Panc1 (cell line): ENCODE measurements around the gene GRIN2A. TPM values are rescaled to one million over a fixed set of nuclear protein-coding genes. Genes with fewer than 3 reads are reported as not detected.

Source experiments
- ATAC-seq: fragments of 200-7000 bp; cut with Tn5 transposase; 2 replicates; pipeline ENCODE4 v1.9.1; 2020; ENCODE audit warnings: mild to moderate bottlenecking, moderate library complexity
- BruUV-seq: library from RNA; stranded (reverse); fragments of 400-500 nt; replicated peaks from 2 replicates; lab custom pipeline; 2021; lab: Mats Ljungman, UMichigan
- CTCF ChIA-PET: fragments of 300-600 bp; sonication (Branson Sonifier 250); formaldehyde crosslinking; loops from one replicate; lab custom pipeline; 2022; ENCODE audit warnings: antibody characterized with exemption; lab: Charles Lee
- POLR2A ChIA-PET: fragments of 300-600 bp; sonication (Branson Sonifier 250); formaldehyde crosslinking; loops from one replicate; lab custom pipeline; 2022; ENCODE audit warnings: antibody characterized with exemption; lab: Charles Lee
- DNase-seq: peaks from one replicate; pipeline ENCODE4 v3.0.0-alpha.2; 2010; ENCODE audit warnings: low read depth, low spot score
- H3K27ac ChIP-seq: 2 replicates; pipeline ENCODE4 v1.5.1; 2011; ENCODE audit warnings: mild to moderate bottlenecking, low read length, inconsistent platforms
- H3K27me3 ChIP-seq: fragments of 200-500 bp; sonication (Bioruptor generic); 2 replicates; pipeline ENCODE4 v1.6.0; 2014; ENCODE audit warnings: low read length, inconsistent platforms; ENCODE audit not compliant: control insufficient read depth, insufficient read depth
- H3K36me3 ChIP-seq: fragments of 200-500 bp; sonication (Bioruptor generic); 2 replicates; pipeline ENCODE4 v1.5.1; 2014; ENCODE audit warnings: inconsistent platforms, mild to moderate bottlenecking, low read length, moderate library complexity; ENCODE audit not compliant: control insufficient read depth, insufficient read depth
- H3K4me1 ChIP-seq: 2 replicates; pipeline ENCODE4 v1.5.1; 2011; ENCODE audit warnings: inconsistent platforms, mild to moderate bottlenecking, low read length, moderate library complexity; ENCODE audit not compliant: control insufficient read depth, insufficient read depth
- H3K4me3 ChIP-seq, 2 experiments: 2 replicates each; pipeline ENCODE4 v1.5.1; 2011 to 2012; ENCODE audit warnings: low read depth in 2 of 2, low read length in 2 of 2, mild to moderate bottlenecking in 2 of 2, inconsistent platforms in 1 of 2, moderate library complexity in 1 of 2
- H3K9me3 ChIP-seq: fragments of 200-500 bp; sonication (Bioruptor generic); 2 replicates; pipeline ENCODE4 v1.5.1; 2014; ENCODE audit warnings: low read depth, mild to moderate bottlenecking, inconsistent platforms, low read length, moderate library complexity; ENCODE audit not compliant: control insufficient read depth, insufficient read depth
- CTCF ChIP-seq: fragments of 450-650 bp; IDR thresholded peaks from 2 replicates; pipeline ENCODE4 v1.5.1; 2017; ENCODE audit warnings: mild to moderate bottlenecking
- POLR2AphosphoS5 ChIP-seq: IDR thresholded peaks from 2 replicates; pipeline ENCODE4 v1.6.1; 2012; ENCODE audit warnings: mild to moderate bottlenecking, low read depth, low read length, moderate library complexity
- REST ChIP-seq, 2 experiments: IDR thresholded peaks; 2 replicates each; pipeline ENCODE4 v1.6.1; 2011 to 2012; ENCODE audit warnings: low read depth in 2 of 2, control low read depth in 1 of 2, low read length in 1 of 2, mild to moderate bottlenecking in 1 of 2, moderate library complexity in 1 of 2; ENCODE audit not compliant: insufficient read depth in 1 of 2
- SIN3A ChIP-seq: IDR thresholded peaks from 2 replicates; pipeline ENCODE4 v1.6.1; 2012; ENCODE audit warnings: low read depth, mild to moderate bottlenecking, low read length, moderate library complexity, borderline replicate concordance; ENCODE audit not compliant: insufficient read depth
- TCF7L2 ChIP-seq: IDR thresholded peaks from 2 replicates; pipeline ENCODE4 v1.6.1; 2011; ENCODE audit warnings: mild to moderate bottlenecking, low read depth, low read length, inconsistent platforms
- in situ Hi-C: cut with HindIII; loops from 2 replicates; pipeline ENCODE4 v1.10.0; 2016; ENCODE audit warnings: low sequenced_read_pairs, low pct_unique_long_range_greater_than_20kb
- intact Hi-C: fragments of 100-400 bp; cut with micrococcal nuclease; formaldehyde crosslinking; loops from one replicate; pipeline ENCODE4 v1.10.0; 2022; ENCODE audit not compliant: unreplicated experiment
- total RNA-seq: library from RNA; stranded (reverse); gene quantifications from one replicate; pipeline ENCODE4 v1.2.1, GENCODE V29; 2021; ENCODE audit not compliant: unreplicated experiment

The GRIN2A gene
- total RNA-seq, 1 experiment from 2014 or later: 12.3 TPM

GRCh38 chr16:10036956-10037355 lies 145.3 kb downstream of the GRIN2A start:
- H3K27ac ChIP-seq: no peak overlapping the region
- no peak overlapping the region for H3K4me3 ChIP-seq
- DNase-seq (no peak), ATAC-seq (no peak)
- ChIA-PET CTCF (no interaction called here), POLR2A (no interaction called here)
- TF ChIP-seq REST (IDR thresholded peaks at IDR 0.05; ENCODE audit: insufficient read depth in 1 of 2, low read depth in 2 of 2, low read length in 1 of 2) (no peak), TCF7L2 (no peak), SIN3A (no peak), POLR2AphosphoS5 (no peak), CTCF (no peak)
- H3K9me3 ChIP-seq: no peaks in the 10 kb centered on the region
- no peaks in the 10 kb centered on the region for H3K27me3 ChIP-seq
- H3K4me1 ChIP-seq: 0 out of 2 replicates have a peak, but pooled peaks cover 5% of the 10 kb centered on the region
- in situ Hi-C loops (no loop called here), intact Hi-C loops (no loop called here)
- no peaks in the 10 kb centered on the region for H3K36me3 ChIP-seq
- no TSS peak for BruUV-seq

GRCh38 chr16:10033556-10033955 lies 148.7 kb downstream of the GRIN2A start:
- no TSS peak for BruUV-seq
- no peak overlapping the region for H3K27ac ChIP-seq
- ATAC-seq: no peak
- TF ChIP-seq SIN3A: no peak
- no peaks in the 10 kb centered on the region for H3K9me3 ChIP-seq
- H3K27me3 ChIP-seq: no peaks in the 10 kb centered on the region
- H3K4me3 ChIP-seq: no peak overlapping the region
- H3K4me1 ChIP-seq: no peaks in the 10 kb centered on the region
- ChIA-PET CTCF (no interaction called here), POLR2A (no interaction called here)
- intact Hi-C loops (loop anchor here (5.0 kb wide), 1 partner anchor 144 kb away; no protein-coding TSS in a partner anchor), in situ Hi-C loops (no loop called here)
- H3K36me3 ChIP-seq: no peaks in the 10 kb centered on the region
- DNase-seq: no peak

- POLR2A ChIA-PET: no interaction called here
- Histone ChIP-seq H3K4me3 (no peak overlapping the region), H3K4me1 (no peaks in the 10 kb centered on the region), H3K36me3 (no peaks in the 10 kb centered on the region), H3K9me3 (no peaks in the 10 kb centered on the region), H3K27me3 (no peaks in the 10 kb centered on the region), H3K27ac (no peak overlapping the region)
- BruUV-seq: no TSS peak
- CTCF ChIA-PET: no interaction called here
- in situ Hi-C loops (no loop called here), intact Hi-C loops (loop anchor here (5.0 kb wide), 1 partner anchor 145 kb away; no protein-coding TSS in a partner anchor)
- no peak for DNase-seq
- ATAC-seq: no peak
- TF ChIP-seq SIN3A (no peak), CTCF (no peak), REST (IDR thresholded peaks at IDR 0.05; ENCODE audit: insufficient read depth in 1 of 2, low read depth in 2 of 2, low read length in 1 of 2) (no peak), TCF7L2 (no peak), POLR2AphosphoS5 (no peak)
These were observed 150.3 kb downstream of the GRIN2A start for GRCh38 chr16:10031955-10032354.
